Thyroid gland (tissue), 4 donors: ENCODE measurements around the gene FAM83E.
"Not testable (repeated sequence)": the region's sequence is repeated elsewhere in the genome, so short reads cannot be mapped to it uniquely, and the experiment has no call there.

ENCODE experiments used
- CTCF ChIP-seq, 6 experiments: fragments of 200-600 bp in 3 of 6; fragments of 450-650 bp in 3 of 6; sonication (generic) in 3 of 6; IDR thresholded peaks; one replicate each; pipeline ENCODE4 v1.5.1; 2016 to 2019; ENCODE audit warnings: antibody characterized with exemption in 6 of 6, mild to moderate bottlenecking in 2 of 6, inconsistent platforms in 1 of 6, moderate library complexity in 1 of 6
- POLR2A ChIP-seq, 2 donors: fragments of 450-650 bp; IDR thresholded peaks; one replicate each; pipeline ENCODE4 v1.6.1; 2017; ENCODE audit warnings: antibody characterized with exemption in 2 of 2, mild to moderate bottlenecking in 2 of 2, moderate library complexity in 1 of 2

GRCh38 chr19:48577908-48578307, 37.0 kb downstream of the FAM83E start:
- not testable (repeated sequence) for TF ChIP-seq CTCF, POLR2A (IDR thresholded peaks at IDR 0.05)
